ENCODE results near the gene TULP1.

TULP1 gene

DNA sequence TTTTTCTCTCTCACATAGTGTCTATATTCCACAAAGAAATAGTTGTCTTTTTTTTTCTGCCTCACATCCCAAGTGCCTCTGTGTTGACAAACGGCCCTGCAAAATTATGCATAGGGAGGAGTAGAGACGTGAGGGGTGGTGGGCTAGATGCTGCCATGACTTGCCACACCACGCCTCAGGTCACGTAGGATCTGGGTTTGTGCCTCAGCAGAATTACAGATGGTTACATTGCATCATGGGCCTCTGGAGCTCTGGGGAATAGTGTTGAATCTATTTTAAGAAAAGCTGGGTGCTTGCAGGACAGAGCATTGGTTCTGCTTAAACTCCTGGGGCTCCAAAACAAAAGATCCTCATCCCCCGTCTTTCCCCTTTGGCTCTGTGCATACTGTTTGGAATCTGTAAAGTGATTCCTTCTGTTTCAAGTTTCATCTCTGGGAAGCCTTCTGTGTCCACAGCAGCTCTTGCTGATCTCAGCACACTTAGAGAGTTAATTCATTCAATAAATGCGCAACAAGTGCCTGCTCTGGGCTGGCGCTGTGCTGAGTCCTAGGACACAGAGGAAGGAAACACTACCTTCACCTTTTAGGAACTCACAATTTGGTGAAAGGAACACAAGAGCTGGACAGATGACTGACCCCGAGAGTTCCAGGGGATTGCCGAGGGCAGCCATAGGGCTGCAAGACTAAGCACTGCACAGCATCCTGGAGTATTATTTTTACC lies 58.1 kb downstream of the TULP1 start:
- no peak for DNase-seq

DNA sequence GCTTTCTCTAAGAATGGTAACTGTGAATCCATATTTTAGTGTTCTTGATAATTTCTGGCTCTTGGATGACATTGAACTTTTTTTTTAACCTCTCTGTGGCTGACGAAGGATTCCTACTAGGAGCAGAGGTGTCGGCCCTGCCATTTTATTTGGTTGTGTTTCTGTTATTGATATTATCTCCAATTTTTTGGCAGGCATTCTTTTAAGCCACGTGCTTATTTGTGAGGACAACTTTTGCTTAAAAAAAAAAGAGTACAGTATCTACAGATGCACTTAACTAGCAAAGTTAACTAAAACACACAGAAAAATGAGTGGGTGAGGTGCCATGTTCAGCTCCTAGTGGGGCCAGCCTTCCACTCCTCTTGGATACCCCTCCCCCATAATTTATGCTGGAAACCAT lies 59.5 kb downstream of the TULP1 start:
- no peak for DNase-seq

DNA sequence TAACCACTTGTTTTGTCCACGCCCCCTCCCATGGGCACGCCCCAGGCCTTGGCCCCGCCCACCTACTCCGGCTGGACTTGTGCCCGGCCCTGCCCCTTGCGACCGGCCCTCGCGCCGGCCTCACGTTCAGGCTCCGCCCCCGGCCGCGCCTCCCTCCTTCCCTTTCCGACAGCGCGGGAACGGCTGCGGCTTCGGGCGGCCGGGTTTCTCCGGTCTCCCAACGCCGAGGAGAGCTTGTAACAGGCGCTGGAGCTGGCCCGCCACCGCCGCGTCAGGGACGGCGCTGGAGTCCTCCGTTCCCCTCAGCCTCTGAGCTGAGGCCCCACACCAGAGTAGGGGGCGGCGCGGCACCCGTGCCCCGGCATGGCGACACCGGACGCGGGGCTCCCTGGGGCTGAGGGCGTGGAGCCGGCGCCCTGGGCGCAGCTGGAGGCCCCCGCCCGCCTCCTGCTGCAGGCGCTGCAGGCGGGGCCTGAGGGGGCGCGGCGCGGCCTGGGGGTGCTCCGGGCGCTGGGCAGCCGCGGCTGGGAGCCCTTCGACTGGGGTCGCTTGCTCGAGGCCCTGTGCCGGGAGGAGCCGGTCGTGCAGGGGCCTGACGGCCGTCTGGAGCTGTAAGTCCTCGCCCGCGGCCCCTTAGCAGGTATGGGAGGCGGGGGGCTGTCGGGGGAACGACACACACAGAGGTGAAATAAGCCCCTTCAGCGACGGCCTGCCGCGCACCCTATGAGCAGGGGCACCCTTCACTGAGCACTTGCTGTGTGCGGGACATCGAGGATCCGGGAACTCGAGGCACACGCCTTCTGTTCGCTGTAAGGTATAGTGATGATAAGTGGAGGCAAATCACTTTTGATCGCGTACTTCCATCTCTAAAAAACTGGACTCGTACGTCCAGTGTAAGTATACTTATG lies 60.3 kb downstream of the TULP1 start, which contains the start of gene FANCE:
FANCE (plus strand) TSS at position 156 of the 908 bp plus-strand sequence; CDS start at position 364, 208 bp downstream.
- peak; percentile 48 to 81 for DNase-seq

DNA sequence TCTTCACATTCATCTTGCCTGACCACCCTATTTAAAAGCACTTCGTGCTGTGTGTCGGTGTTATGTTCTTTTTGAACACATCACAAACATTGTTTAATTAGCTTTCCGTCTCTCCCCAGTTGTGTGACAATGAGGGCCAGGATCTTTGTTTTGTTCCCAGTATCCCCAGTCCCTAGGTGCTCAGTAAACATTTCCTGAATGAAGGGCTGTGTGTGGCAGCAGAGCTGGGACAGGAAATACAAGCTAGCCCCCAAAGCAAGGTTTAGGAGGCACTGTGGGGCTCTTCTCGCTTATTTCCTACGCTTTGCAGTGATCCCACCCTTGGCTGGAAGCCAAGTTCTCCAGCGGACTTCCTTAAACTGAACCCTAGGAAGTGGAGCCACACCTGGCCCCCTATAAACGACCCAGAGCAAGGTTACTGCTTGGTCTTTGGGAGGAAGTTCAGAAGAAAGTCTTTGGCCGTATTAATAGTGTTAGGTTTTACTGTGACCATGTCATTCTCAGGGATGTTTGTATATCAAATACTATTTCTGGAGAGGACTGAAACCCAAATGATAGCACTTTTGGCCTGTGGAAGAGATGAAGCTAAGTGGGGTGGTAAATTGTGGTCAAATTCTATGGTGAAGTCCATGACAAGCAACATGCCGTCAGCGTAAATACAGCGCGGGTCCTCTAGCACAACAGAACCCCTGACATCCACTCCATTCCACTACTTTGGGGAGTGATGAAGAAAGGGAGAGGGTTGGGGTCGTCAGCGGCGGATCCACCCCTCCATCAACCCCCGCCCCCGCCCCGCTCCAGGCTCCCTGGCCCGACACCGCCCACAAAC lies 61.1 kb downstream of the TULP1 start:
- no peak for DNase-seq

DNA sequence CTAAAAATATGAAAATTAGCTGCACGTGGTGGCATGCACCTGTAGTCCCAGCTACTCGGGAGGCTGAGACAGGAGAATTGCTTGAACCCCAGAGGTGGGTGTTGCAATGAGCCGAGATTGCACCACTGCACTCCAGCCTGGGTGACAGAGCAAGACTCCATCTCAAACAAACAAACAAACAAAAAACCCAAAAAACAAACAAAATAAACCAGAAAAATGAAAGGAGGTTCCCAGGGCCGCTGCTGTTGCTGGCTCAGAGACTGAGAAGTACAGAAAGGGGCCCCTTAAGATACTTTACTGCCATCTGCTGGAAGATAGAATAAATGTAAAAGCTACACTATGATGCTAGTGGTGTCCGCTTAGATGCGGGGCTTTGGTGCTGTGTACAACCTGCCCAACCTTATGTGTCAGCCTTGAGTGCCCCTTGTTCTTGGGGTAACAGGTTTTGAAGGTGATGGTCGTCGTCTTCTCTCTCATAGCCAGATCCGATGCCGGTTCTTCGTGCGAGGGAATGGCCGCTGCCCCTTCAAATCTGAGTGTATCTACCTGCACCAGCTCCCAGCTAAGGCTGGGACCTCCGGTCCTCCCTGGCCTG lies 63.3 kb downstream of the TULP1 start:
- peak in 1 of 2 experiments; percentile 86 for DNase-seq

DNA sequence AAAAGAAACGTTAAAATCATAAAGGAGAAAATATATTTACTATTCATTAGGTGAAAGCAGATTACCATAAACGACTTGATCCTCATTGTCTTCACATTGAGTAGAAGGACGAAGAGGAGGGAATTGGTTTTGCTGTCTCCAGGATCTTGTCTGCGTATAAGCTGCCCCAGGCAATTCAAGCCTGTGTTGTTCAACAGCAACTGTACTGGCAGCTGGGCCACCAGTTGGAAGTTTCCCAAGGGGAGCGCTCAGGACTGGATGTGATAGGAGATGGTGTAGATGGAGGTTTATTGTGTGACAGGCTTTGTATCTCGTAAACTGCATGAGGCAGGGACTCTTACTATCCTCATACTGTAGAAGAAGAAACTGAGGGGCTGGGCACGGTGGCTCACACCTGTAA lies 64.5 kb downstream of the TULP1 start:
- DNase-seq: no peak

Data from SW 1271 (cell line).